Natural killer cell (primary cell): ENCODE data around the gene NAB1. TPM values are rescaled to one million over a fixed set of nuclear protein-coding genes. Genes with fewer than 3 reads are reported as not detected.

ENCODE experiments used
- ATAC-seq, 3 donors: fragments of 150-1000 bp in 2 of 3; fragments of 200-7000 bp in 1 of 3; cut with Tn5 transposase; 1 replicate in 1 of 3; 2 replicates in 2 of 3; pipeline ENCODE4 v1.10.0; 2021; ENCODE audit warnings: mild to moderate bottlenecking in 2 of 3, moderate library complexity in 2 of 3
- DNase-seq, 2 donors: peaks; one replicate each; pipeline versions ENCODE4 v3.0.0 to v3.0.0-alpha.2; 2013 to 2021; ENCODE audit warnings: mixed read lengths in 1 of 2
- H3K27ac ChIP-seq: one replicate; pipeline ENCODE4 v1.5.1; 2013; ENCODE audit warnings: mild to moderate bottlenecking, low read length
- H3K27me3 ChIP-seq: one replicate; pipeline ENCODE4 v1.6.1; 2013; ENCODE audit warnings: low read length; ENCODE audit not compliant: control insufficient read depth, insufficient read depth
- H3K36me3 ChIP-seq: one replicate; pipeline ENCODE4 v1.6.1; 2013; ENCODE audit warnings: low read length; ENCODE audit not compliant: control insufficient read depth, insufficient read depth
- H3K4me1 ChIP-seq: one replicate; pipeline ENCODE4 v1.6.1; 2013; ENCODE audit warnings: low read length; ENCODE audit not compliant: control insufficient read depth, insufficient read depth
- H3K4me3 ChIP-seq: one replicate; pipeline ENCODE4 v1.5.1; 2013; ENCODE audit warnings: low read length
- H3K9me3 ChIP-seq: one replicate; pipeline ENCODE4 v1.6.1; 2013; ENCODE audit warnings: low read length; ENCODE audit not compliant: control insufficient read depth, insufficient read depth
- H3K27ac Mint-ChIP-seq, 2 donors: one replicate each; pipeline ENCODE4 v1.8.0; 2022; ENCODE audit warnings: mild to moderate bottlenecking in 2 of 2, mixed read lengths in 2 of 2, moderate library complexity in 1 of 2
- H3K27me3 Mint-ChIP-seq, 2 donors: one replicate each; pipeline ENCODE4 v1.8.0; 2022; ENCODE audit warnings: low read depth in 2 of 2, mixed read lengths in 2 of 2
- H3K36me3 Mint-ChIP-seq: one replicate; pipeline ENCODE4 v1.8.0; 2022; ENCODE audit warnings: mixed read lengths
- H3K4me1 Mint-ChIP-seq, 2 donors: one replicate each; pipeline ENCODE4 v1.8.0; 2022; ENCODE audit warnings: mixed read lengths in 2 of 2
- H3K4me3 Mint-ChIP-seq: one replicate; pipeline ENCODE4 v1.8.0; 2022; ENCODE audit warnings: mild to moderate bottlenecking, moderate library complexity, mixed read lengths
- H3K9me3 Mint-ChIP-seq, 2 donors: one replicate each; pipeline ENCODE4 v1.8.0; 2022; ENCODE audit warnings: mixed read lengths in 2 of 2
- CTCF ChIP-seq: fragments of 200-600 bp; IDR thresholded peaks from one replicate; pipeline ENCODE4 v1.8.0; 2022; ENCODE audit warnings: antibody characterized with exemption
- WGBS: methylation state at CpG from one replicate; pipeline ENCODE4 v1.1.7; 2013; ENCODE audit warnings: missing lambda C conversion rate; ENCODE audit not compliant: insufficient coverage; 5-methylcytosine and 5-hydroxymethylcytosine counted together
- intact Hi-C: fragments of 100-400 bp; cut with micrococcal nuclease; formaldehyde crosslinking; loops from one replicate; pipeline ENCODE4 v1.14.2; 2022
- total RNA-seq, 4 donors: library from RNA; stranded (reverse); fragments of 120-200 nt in 1 of 4; gene quantifications; one replicate each; pipeline versions ENCODE4 v1.2.3 to v1.2.4, GENCODE V29; 2013 to 2022

NAB1 gene
- total RNA-seq, 3 donors from 2014 or later (not counting 1 experiment from before 2014, with no cell fraction given) = 31.2 to 42.0 (median 37.8) TPM

GRCh38 chr2:190651413-190651812 is 2.5 kb downstream of the NAB1 start:
- H3K27ac Mint-ChIP-seq = no peak overlapping the region
- Histone ChIP-seq H3K9me3 (no peaks in the 10 kb centered on the region), H3K4me3 (no peak overlapping the region), H3K4me1 (peaks cover 14% of the 10 kb centered on the region), H3K27me3 (no peaks in the 10 kb centered on the region), H3K36me3 (no peaks in the 10 kb centered on the region), H3K27ac (no peak overlapping the region)
- TF ChIP-seq CTCF = no peak
- no peak for ATAC-seq
- H3K4me1 Mint-ChIP-seq = peaks cover 17 to 25% of the 10 kb centered on the region in 2 donors
- H3K27me3 Mint-ChIP-seq = no peaks in the 10 kb centered on the region
- H3K4me3 Mint-ChIP-seq = peak overlapping the region; percentile 26
- no peaks in the 10 kb centered on the region for H3K36me3 Mint-ChIP-seq
- intact Hi-C loops = no loop called here
- 94% methylated on average over 2 of the region's 2 CpGs for WGBS
- no peaks in the 10 kb centered on the region for H3K9me3 Mint-ChIP-seq
- DNase-seq = no peak

GRCh38 chr2:190653231-190653630 is 4.3 kb downstream of the NAB1 start:
- WGBS = 87% methylated on average over 1 of the region's 1 CpG
- no peaks in the 10 kb centered on the region for H3K9me3 Mint-ChIP-seq
- intact Hi-C loops = no loop called here
- ATAC-seq = no peak
- no peaks in the 10 kb centered on the region for H3K27me3 Mint-ChIP-seq
- peaks cover 15 to 18% of the 10 kb centered on the region in 2 donors for H3K4me1 Mint-ChIP-seq
- H3K4me3 Mint-ChIP-seq = no peak overlapping the region
- Histone ChIP-seq H3K36me3 (no peaks in the 10 kb centered on the region), H3K27ac (no peak overlapping the region), H3K4me1 (peaks cover 7% of the 10 kb centered on the region), H3K9me3 (no peaks in the 10 kb centered on the region), H3K27me3 (no peaks in the 10 kb centered on the region), H3K4me3 (no peak overlapping the region)
- H3K36me3 Mint-ChIP-seq = no peaks in the 10 kb centered on the region
- no peak for DNase-seq
- no peak overlapping the region for H3K27ac Mint-ChIP-seq
- no peak for TF ChIP-seq CTCF

GRCh38 chr2:190653931-190654330 is 5.0 kb downstream of the NAB1 start:
- ATAC-seq = no peak
- H3K4me1 Mint-ChIP-seq = peaks cover 20 to 21% of the 10 kb centered on the region in 2 donors

More at GRCh38 chr2:190653931-190654330, 5.0 kb downstream of the NAB1 start:
- no peak overlapping the region for H3K27ac Mint-ChIP-seq
- no peaks in the 10 kb centered on the region for H3K36me3 ChIP-seq
- H3K9me3 Mint-ChIP-seq = no peaks in the 10 kb centered on the region
- no peak for TF ChIP-seq CTCF
- intact Hi-C loops = no loop called here
- H3K9me3 ChIP-seq = no peaks in the 10 kb centered on the region
- H3K27me3 Mint-ChIP-seq = no peaks in the 10 kb centered on the region
- H3K4me3 Mint-ChIP-seq = no peak overlapping the region
- H3K4me3 ChIP-seq = no peak overlapping the region
- peaks cover 7% of the 10 kb centered on the region for H3K4me1 ChIP-seq
- H3K36me3 Mint-ChIP-seq = no peaks in the 10 kb centered on the region
- no peak for DNase-seq
- H3K27me3 ChIP-seq = no peaks in the 10 kb centered on the region
- H3K27ac ChIP-seq = no peak overlapping the region
